K562 (cell line): ENCODE results near the gene PACS1. TPM values are rescaled to one million over a fixed set of nuclear protein-coding genes. Genes with fewer than 3 reads are reported as not detected.
A peak's percentile ranks its signal among the peaks of the same experiment; 100 is the strongest.

ENCODE experiments used
- CEBPG ChIP-seq, 3 experiments: fragments of 200-800 bp in 1 of 3; sonication (Bioruptor generic) in 1 of 3; sonication (generic) in 1 of 3; formaldehyde crosslinking in 1 of 3; IDR thresholded peaks in 2 of 3; conservative IDR thresholded peaks in 1 of 3; 2 replicates each; pipeline versions ENCODE4 v1.6.1 to v1.8.0; 2016 to 2022; ENCODE audit warnings: missing compliant biosample characterization in 2 of 3, missing genetic modification characterization in 2 of 3, mild to moderate bottlenecking in 1 of 3, missing genetic modification reagents in 1 of 3
- NCOR1 ChIP-seq: fragments of 450-650 bp; IDR thresholded peaks from 2 replicates; pipeline ENCODE4 v1.6.1; 2016; ENCODE audit warnings: mild to moderate bottlenecking, moderate library complexity
- TEAD4 ChIP-seq, 2 experiments: sonication (generic) in 1 of 2; formaldehyde crosslinking in 1 of 2; IDR thresholded peaks; 2 replicates each; pipeline versions ENCODE4 v1.6.1 to v1.8.0; 2012 to 2022; ENCODE audit warnings: borderline replicate concordance in 1 of 2, inconsistent platforms in 1 of 2, low read length in 1 of 2, mild to moderate bottlenecking in 1 of 2, missing genetic modification reagents in 1 of 2
- ZBTB2 ChIP-seq: fragments of 450-650 bp; IDR thresholded peaks from 2 replicates; pipeline ENCODE4 v1.6.1; 2016; ENCODE audit warnings: antibody characterized with exemption
- ZNF639 ChIP-seq, 2 experiments: fragments of 200-800 bp in 1 of 2; sonication (Bioruptor generic) in 1 of 2; sonication (generic) in 1 of 2; formaldehyde crosslinking in 1 of 2; IDR thresholded peaks in 1 of 2; conservative IDR thresholded peaks in 1 of 2; 2 replicates each; pipeline versions ENCODE4 v1.5.0 to v1.6.1; 2016 to 2020; ENCODE audit warnings: missing compliant biosample characterization in 1 of 2, missing genetic modification characterization in 1 of 2, missing genetic modification reagents in 1 of 2
- ZNF76 ChIP-seq: fragments of 250-450 bp; sonication (Bioruptor Pico); IDR thresholded peaks from 2 replicates; pipeline ENCODE4 v1.4.0; 2020; ENCODE audit warnings: mild to moderate bottlenecking, moderate library complexity, borderline replicate concordance
- polyA plus RNA-seq, 8 experiments: library from polyadenylated mRNA; depleted of rRNA in 4 of 8; stranded (reverse) in 5 of 8; unstranded in 3 of 8; fragments of >200 nt; fragmentation: Nextera tagmentation in 2 of 8; fragmentation: Illumina TruSeq in 1 of 8; extraction: Ambion mirVana in 2 of 8; extraction: Trizol in 1 of 8; gene quantifications; 2 replicates each; pipeline versions ENCODE4 v1.2.1 to v1.2.3, GENCODE V29; 2011 to 2014; ENCODE audit warnings: inconsistent platforms in 1 of 8, missing spikeins in 1 of 8
- total RNA-seq, 7 experiments: library from RNA; depleted of rRNA in 6 of 7; stranded (reverse); fragments of >200 nt in 6 of 7; fragmentation: Illumina TruSeq in 2 of 7; extraction: Trizol in 2 of 7; gene quantifications; 2 replicates each; pipeline versions ENCODE4 v1.2.1 to v1.2.3, GENCODE V29; 2011 to 2021; ENCODE audit warnings: low replicate concordance in 1 of 7
- TF ChIP-seq, protein P1 (sequence below): sonication (generic); formaldehyde crosslinking; IDR thresholded peaks from 2 replicates; pipeline ENCODE4 v1.8.1; 2023; ENCODE audit warnings: mild to moderate bottlenecking, missing genetic modification reagents, moderate library complexity

PACS1 gene
- total and polyA plus RNA-seq, 9 of the 15 experiments (the other 6 are each of a cell fraction or from before 2014, with no cell fraction given) = 0.34 to 28.1 (median 8.5) TPM

GRCh38 chr11:66119348-66120133 is 49.5 kb downstream of the PACS1 start (continued):
- TF ChIP-seq ZNF639 (CRISPR knock-in tag; conservative IDR thresholded peaks at IDR 0.05 in 1 of 2, IDR thresholded peaks at IDR 0.05 in 1 of 2) (0 out of 4 replicates have a peak, but pooled peaks of 1 of the 2 experiments have one; percentile 28), NCOR1 (0 out of 2 replicates have a peak, but pooled peaks have one; percentile 22), CEBPG (CRISPR knock-in tag; IDR thresholded peaks at IDR 0.05) (no peak), CEBPG (tag; conservative IDR thresholded peaks at IDR 0.05 in 1 of 2, IDR thresholded peaks at IDR 0.05 in 1 of 2) (0 out of 4 replicates have a peak, but pooled peaks of 1 of the 2 experiments have one; percentile 42), ZNF76 (CRISPR knock-in tag) (no peak), TEAD4 (IDR thresholded peaks at IDR 0.05; ENCODE audit: low read length) (0 out of 2 replicates have a peak, but pooled peaks have one; percentile 18), TEAD4 (CRISPR knock-in tag; IDR thresholded peaks at IDR 0.05; ENCODE audit: borderline replicate concordance) (no peak), ZBTB2 (no peak)
- TF ChIP-seq, protein P1, sequence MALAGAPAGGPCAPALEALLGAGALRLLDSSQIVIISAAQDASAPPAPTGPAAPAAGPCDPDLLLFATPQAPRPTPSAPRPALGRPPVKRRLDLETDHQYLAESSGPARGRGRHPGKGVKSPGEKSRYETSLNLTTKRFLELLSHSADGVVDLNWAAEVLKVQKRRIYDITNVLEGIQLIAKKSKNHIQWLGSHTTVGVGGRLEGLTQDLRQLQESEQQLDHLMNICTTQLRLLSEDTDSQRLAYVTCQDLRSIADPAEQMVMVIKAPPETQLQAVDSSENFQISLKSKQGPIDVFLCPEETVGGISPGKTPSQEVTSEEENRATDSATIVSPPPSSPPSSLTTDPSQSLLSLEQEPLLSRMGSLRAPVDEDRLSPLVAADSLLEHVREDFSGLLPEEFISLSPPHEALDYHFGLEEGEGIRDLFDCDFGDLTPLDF (CRISPR knock-in tag) = no peak
